NCI-H510A treated with DMSO at 0.1 percent for 48 hours (cell line): ENCODE results near the gene SPACA9.

Experiments used
- DNase-seq: peaks from one replicate; lab custom pipeline; 2025; lab: John Stamatoyannopoulos, UW

SPACA9 gene

GRCh38 chr9:132878695-132879456, at the start of gene SPACA9:
TSS of gene SPACA9 (plus strand) at chr9:132878898. CDS start at chr9:132883948, 5,050 bp downstream.
- peak; percentile 22 for DNase-seq

DNA sequence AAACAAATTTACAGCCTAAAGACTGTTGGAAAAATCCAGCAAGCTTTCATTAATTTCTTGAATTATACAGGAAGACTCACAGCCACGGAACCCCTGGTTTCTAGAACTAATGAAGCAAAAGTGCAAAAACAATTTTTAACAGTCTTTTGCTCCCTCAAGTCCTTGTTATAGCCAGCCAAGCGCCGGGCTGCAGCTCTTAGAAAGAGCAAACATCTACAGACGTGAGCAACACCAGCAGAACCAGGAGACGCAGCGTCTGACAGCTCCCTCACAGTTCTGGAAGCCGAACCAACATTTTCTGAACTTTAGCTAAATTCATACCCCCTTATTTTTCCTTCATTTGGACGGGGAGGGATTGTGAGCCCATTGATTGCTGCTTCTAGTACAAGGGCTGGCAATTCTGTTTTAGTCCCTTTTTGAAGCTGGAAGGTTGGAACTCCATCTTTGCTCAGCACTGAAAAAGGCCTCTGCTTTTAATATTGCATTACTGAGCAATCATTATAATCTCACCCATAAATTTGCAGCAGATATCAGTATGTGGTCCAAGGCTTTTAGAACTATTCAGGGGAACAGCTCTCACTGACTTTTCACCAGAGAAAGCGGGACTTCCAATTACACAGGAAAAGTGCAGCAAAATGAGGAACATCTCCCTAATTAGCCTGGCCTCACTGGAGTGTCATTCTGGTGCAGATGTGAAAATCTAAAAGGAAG, 46.4 kb upstream of the SPACA9 start:
- no peak for DNase-seq

- DNase-seq: no peak
Observed at GRCh38 chr9:132833550-132834121, 45.1 kb upstream of the SPACA9 start.

- no peak for DNase-seq
Observed at GRCh38 chr9:132834343-132834742, 44.4 kb upstream of the SPACA9 start.

GRCh38 chr9:132837501-132838286, 41.0 kb upstream of the SPACA9 start:
- no peak for DNase-seq

GRCh38 chr9:132838291-132838690, 40.4 kb upstream of the SPACA9 start:
- no peak for DNase-seq

GRCh38 chr9:132840980-132841379, 37.7 kb upstream of the SPACA9 start:
- DNase-seq: no peak

DNA sequence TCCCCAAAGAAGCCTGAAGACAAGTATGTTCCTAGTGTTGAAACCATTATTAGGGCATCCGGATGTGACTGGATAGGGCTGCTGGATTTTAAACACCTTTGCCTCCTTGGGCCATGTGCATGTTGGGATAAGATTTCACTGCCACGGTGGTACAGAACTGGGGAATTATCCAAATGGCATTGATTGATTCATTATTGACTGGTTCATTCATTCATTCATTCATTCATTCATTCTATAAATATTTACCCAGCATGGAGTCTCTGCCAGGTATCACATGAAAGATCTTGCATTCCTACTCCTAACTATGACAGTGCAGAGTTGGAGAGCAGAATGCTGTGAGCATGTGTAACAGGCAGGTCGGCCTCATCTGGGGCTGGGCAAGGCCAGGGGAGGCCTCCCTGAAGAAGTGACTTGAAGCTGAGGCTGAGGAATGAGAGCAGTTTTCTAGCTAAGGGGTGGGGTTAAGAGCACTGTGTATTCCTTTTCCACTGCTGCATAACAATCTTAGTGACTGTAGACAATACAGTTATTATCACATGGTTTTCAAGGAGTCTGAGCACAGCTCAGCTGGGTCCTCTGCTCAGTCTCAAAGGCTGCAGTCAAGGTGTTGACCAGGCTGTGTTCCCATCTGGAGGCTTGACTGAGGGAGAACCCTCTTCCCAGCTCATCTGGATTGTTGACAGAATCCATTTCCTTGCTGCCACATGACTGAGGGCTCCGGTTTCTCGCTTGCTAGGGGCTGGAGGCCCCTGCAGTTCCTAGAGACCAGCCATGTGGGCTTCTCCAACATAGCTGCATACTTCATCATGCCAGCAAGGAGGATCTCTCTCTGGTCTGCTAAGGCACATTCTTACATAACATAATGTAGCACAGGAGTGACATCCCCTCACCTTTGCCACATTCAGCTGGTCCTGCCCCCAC, 36.3 kb upstream of the SPACA9 start:
- no peak for DNase-seq

- no peak for DNase-seq
Observed at GRCh38 chr9:132846109-132846917, 32.4 kb upstream of the SPACA9 start.

DNA sequence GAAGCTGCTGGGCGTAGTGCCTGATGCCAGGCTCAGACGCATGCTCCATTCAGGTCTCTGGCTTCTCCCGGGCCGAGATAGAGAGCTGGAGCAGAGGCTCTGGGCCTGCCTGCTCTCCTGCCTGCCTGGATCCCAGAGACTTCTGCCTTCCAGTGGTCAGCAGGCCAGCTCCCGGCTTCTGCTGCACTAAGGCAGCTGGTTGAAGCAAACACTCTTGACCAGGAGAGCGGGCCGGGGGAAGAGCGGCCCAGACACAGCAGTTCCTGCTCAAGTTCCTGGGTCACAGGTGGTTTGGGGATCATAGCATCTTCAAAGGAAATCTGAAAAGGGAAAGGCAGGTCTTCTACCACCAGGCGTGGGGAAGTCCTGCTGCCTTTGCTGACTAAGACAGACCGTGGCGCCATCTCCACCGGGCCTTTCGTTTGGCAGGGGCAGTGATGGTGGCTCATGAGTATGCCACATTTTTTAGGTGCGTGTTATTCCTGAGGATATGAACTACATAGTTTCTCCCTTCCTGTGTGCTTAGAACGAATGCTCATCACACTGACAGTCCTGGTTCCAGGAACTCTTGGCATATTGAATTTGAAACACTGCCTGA, 31.7 kb upstream of the SPACA9 start:
- no peak for DNase-seq

- no peak for DNase-seq
Observed at GRCh38 chr9:132849185-132849706, 29.5 kb upstream of the SPACA9 start.

- no peak for DNase-seq
Observed at GRCh38 chr9:132853482-132853881, 25.2 kb upstream of the SPACA9 start.

GRCh38 chr9:132854832-132855231, 23.9 kb upstream of the SPACA9 start:
- DNase-seq: no peak

GRCh38 chr9:132855904-132856303, 22.8 kb upstream of the SPACA9 start:
- DNase-seq: no peak

GRCh38 chr9:132857031-132857430, 21.7 kb upstream of the SPACA9 start:
- DNase-seq: no peak

- DNase-seq: no peak
Observed at GRCh38 chr9:132857616-132858342, 20.9 kb upstream of the SPACA9 start.

DNA sequence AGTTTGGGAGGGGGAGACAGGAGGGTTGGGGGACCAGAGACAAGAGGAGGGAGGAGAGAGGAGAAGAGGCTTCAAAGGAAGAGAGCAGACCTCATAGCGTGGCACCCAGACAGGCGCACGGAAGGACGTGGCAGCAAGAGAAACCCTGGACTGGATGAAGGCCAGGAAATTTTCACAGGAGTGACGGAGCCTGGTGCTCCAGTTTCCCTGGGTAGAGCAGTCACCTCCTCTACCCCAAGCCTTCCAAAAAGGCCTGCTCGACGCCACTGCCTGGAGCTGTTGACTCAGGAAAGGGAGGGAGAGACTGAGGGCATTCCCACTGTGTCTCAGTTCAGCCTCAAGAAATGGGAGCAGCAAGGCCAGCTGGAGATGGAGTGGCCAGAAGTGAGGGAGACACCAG, 19.9 kb upstream of the SPACA9 start:
- DNase-seq: no peak

DNA sequence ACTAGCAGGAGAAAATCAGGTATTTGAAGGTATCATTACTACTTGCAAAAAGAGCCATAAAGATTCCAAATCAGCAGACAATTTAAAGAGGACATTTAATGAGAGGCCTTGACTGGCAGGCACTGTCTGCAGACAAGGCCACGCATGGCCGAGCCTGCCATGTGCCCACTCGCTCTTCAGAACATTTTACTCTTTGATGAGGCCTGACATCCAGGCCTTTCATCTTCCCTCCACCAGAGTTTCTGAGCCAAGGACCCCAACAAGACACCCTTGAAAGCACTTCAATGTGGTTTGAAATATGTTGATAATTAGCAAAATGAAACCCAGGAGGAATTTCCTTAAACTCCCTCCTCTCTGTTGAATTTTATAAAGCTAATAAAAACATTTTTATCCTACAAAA, 17.0 kb upstream of the SPACA9 start:
- DNase-seq: no peak

GRCh38 chr9:132862533-132862932, 16.2 kb upstream of the SPACA9 start:
- no peak for DNase-seq
